ENCODE data around the gene DNPEP. TPM values are rescaled to one million over a fixed set of nuclear protein-coding genes. Genes with fewer than 3 reads are reported as not detected.

The DNPEP gene
- total RNA-seq, 1 donor from 2014 or later: 49.6 TPM

DNA sequence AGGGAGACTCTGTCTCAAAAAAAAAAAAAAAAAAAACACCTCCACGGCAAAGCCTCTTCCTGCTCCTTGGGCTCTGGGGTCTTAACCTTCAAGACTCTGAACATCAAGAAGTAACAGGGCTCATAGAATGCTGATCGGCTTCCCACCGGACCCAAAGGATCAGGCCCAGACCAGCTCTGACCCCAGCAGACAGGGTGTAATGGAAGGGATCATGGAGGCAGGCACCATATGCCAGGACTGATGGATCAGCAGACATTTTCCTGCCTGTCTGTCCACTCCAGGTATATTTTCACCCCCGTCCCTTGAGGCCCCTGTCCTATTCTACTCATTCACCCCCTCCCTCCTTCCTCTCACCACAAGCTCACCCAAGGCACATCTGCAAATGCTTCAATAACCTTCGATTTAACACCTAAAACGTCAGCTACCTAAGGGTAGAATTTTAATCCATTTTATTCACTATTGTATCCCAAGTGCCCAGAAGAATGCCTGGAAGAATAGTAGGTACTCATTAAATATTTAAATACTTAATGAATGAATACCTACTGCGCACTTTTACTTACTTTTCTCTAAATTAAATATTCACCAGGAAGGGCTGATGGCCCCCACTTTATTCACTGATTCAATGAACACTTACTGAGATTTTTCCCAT lies 42.4 kb upstream of the DNPEP start:
- H3K4me3 Mint-ChIP-seq (ENCODE audit: unreplicated experiment): no peak overlapping the region
- H3K4me1 Mint-ChIP-seq (ENCODE audit: unreplicated experiment): peaks cover 5% of the 10 kb centered on the region
- peak overlapping the region; percentile 36 for H3K27ac Mint-ChIP-seq (ENCODE audit: unreplicated experiment)
- peaks cover 11% of the 10 kb centered on the region for H3K27me3 Mint-ChIP-seq (ENCODE audit: unreplicated experiment)
- TF ChIP-seq CTCF (IDR thresholded peaks at IDR 0.05; ENCODE audit: unreplicated experiment): no peak
- no peak for DNase-seq (ENCODE audit: low spot score)
- no peaks in the 10 kb centered on the region for H3K36me3 Mint-ChIP-seq (ENCODE audit: low read depth, unreplicated experiment)
- no peaks in the 10 kb centered on the region for H3K9me3 Mint-ChIP-seq (ENCODE audit: unreplicated experiment)

DNA sequence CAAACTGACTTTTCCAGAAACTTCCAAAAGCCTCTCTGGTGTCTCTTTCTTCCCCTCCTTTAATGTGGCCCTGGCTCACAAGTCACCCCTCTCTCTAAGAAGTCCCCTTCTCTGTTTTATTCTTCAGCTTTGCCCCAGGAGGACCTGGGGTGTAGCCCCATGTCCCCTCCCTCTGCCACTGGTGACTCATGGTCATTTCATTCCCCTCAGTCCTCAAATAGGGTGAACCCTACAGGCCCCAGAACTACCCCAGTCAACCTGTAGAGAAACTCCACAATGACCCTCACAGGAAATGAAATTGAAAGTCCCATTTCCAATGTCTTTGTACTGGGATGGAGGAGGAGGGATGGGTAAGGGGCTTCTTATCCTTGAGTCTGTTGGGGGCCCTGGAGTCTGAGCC lies 40.8 kb upstream of the DNPEP start:
- Mint-ChIP-seq H3K4me1 (ENCODE audit: unreplicated experiment) (peaks cover 5% of the 10 kb centered on the region), H3K36me3 (ENCODE audit: low read depth, unreplicated experiment) (no peaks in the 10 kb centered on the region), H3K4me3 (ENCODE audit: unreplicated experiment) (no peak overlapping the region), H3K9me3 (ENCODE audit: unreplicated experiment) (no peaks in the 10 kb centered on the region), H3K27me3 (ENCODE audit: unreplicated experiment) (peaks cover 5% of the 10 kb centered on the region), H3K27ac (ENCODE audit: unreplicated experiment) (no peak overlapping the region)
- no peak for TF ChIP-seq CTCF (IDR thresholded peaks at IDR 0.05; ENCODE audit: unreplicated experiment)
- no peak for DNase-seq (ENCODE audit: low spot score)

GRCh38 chr2:219426534-219427136 lies 38.9 kb upstream of the DNPEP start:
- H3K4me1 Mint-ChIP-seq (ENCODE audit: unreplicated experiment): peaks cover 5% of the 10 kb centered on the region
- no peak for TF ChIP-seq CTCF (IDR thresholded peaks at IDR 0.05; ENCODE audit: unreplicated experiment)
- H3K9me3 Mint-ChIP-seq (ENCODE audit: unreplicated experiment): no peaks in the 10 kb centered on the region
- no peaks in the 10 kb centered on the region for H3K36me3 Mint-ChIP-seq (ENCODE audit: low read depth, unreplicated experiment)
- no peak overlapping the region for H3K4me3 Mint-ChIP-seq (ENCODE audit: unreplicated experiment)
- H3K27ac Mint-ChIP-seq (ENCODE audit: unreplicated experiment): no peak overlapping the region
- DNase-seq (ENCODE audit: low spot score): no peak
- peaks cover 3% of the 10 kb centered on the region for H3K27me3 Mint-ChIP-seq (ENCODE audit: unreplicated experiment)

GRCh38 chr2:219426068-219426443 lies 38.3 kb upstream of the DNPEP start:
- no peak for DNase-seq (ENCODE audit: low spot score)
- Mint-ChIP-seq H3K4me1 (ENCODE audit: unreplicated experiment) (peaks cover under 1% of the 10 kb centered on the region), H3K27ac (ENCODE audit: unreplicated experiment) (no peak overlapping the region), H3K27me3 (ENCODE audit: unreplicated experiment) (peaks cover 3% of the 10 kb centered on the region), H3K36me3 (ENCODE audit: low read depth, unreplicated experiment) (no peaks in the 10 kb centered on the region), H3K9me3 (ENCODE audit: unreplicated experiment) (no peaks in the 10 kb centered on the region), H3K4me3 (ENCODE audit: unreplicated experiment) (no peak overlapping the region)
- TF ChIP-seq CTCF (IDR thresholded peaks at IDR 0.05; ENCODE audit: unreplicated experiment): no peak

Data from endothelial cell (in vitro differentiated cells).